K562 (cell line): ENCODE results near the gene YIPF1.

Source experiments
- ATF2 ChIP-seq: sonication (generic); formaldehyde crosslinking; IDR thresholded peaks from 2 replicates; pipeline ENCODE4 v1.8.1; 2022; ENCODE audit warnings: missing genetic modification reagents
- FOXP1 ChIP-seq: sonication (generic); formaldehyde crosslinking; IDR thresholded peaks from 2 replicates; pipeline ENCODE4 v1.8.0; 2022; ENCODE audit warnings: mild to moderate bottlenecking, missing genetic modification reagents
- KLF1 ChIP-seq: fragments of 450-650 bp; IDR thresholded peaks from 2 replicates; pipeline ENCODE4 v1.6.1; 2016; ENCODE audit warnings: missing genetic modification characterization, missing compliant biosample characterization
- PHF8 ChIP-seq: fragments of 200-600 bp; sonication (generic); IDR thresholded peaks from 2 replicates; pipeline ENCODE4 v1.6.1; 2012; ENCODE audit warnings: mixed run types, mild to moderate bottlenecking, inconsistent platforms, low read length, moderate library complexity, borderline replicate concordance
- PTTG1 ChIP-seq: fragments of 450-650 bp; IDR thresholded peaks from 2 replicates; pipeline ENCODE4 v1.6.1; 2016; ENCODE audit warnings: low read depth, mild to moderate bottlenecking, missing genetic modification characterization, missing compliant biosample characterization
- TF ChIP-seq, protein P1 (sequence below): sonication (generic); formaldehyde crosslinking; IDR thresholded peaks from 2 replicates; pipeline ENCODE4 v1.8.1; 2022; ENCODE audit warnings: missing genetic modification reagents
- TF ChIP-seq, protein P2 (sequence below): fragments of 450-650 bp; IDR thresholded peaks from 2 replicates; pipeline ENCODE4 v1.6.1; 2017; ENCODE audit warnings: antibody characterized with exemption, mild to moderate bottlenecking

GRCh38 chr1:53894644-53895043 lies 5.0 kb upstream of the YIPF1 start:
- TF ChIP-seq ATF2 (CRISPR knock-in tag) (no peak), FOXP1 (CRISPR knock-in tag) (no peak), PTTG1 (no peak), PHF8 (no peak), KLF1 (tag) (no peak)
- TF ChIP-seq, protein P1, sequence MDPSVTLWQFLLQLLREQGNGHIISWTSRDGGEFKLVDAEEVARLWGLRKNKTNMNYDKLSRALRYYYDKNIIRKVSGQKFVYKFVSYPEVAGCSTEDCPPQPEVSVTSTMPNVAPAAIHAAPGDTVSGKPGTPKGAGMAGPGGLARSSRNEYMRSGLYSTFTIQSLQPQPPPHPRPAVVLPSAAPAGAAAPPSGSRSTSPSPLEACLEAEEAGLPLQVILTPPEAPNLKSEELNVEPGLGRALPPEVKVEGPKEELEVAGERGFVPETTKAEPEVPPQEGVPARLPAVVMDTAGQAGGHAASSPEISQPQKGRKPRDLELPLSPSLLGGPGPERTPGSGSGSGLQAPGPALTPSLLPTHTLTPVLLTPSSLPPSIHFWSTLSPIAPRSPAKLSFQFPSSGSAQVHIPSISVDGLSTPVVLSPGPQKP: no peak
- TF ChIP-seq, protein P2, sequence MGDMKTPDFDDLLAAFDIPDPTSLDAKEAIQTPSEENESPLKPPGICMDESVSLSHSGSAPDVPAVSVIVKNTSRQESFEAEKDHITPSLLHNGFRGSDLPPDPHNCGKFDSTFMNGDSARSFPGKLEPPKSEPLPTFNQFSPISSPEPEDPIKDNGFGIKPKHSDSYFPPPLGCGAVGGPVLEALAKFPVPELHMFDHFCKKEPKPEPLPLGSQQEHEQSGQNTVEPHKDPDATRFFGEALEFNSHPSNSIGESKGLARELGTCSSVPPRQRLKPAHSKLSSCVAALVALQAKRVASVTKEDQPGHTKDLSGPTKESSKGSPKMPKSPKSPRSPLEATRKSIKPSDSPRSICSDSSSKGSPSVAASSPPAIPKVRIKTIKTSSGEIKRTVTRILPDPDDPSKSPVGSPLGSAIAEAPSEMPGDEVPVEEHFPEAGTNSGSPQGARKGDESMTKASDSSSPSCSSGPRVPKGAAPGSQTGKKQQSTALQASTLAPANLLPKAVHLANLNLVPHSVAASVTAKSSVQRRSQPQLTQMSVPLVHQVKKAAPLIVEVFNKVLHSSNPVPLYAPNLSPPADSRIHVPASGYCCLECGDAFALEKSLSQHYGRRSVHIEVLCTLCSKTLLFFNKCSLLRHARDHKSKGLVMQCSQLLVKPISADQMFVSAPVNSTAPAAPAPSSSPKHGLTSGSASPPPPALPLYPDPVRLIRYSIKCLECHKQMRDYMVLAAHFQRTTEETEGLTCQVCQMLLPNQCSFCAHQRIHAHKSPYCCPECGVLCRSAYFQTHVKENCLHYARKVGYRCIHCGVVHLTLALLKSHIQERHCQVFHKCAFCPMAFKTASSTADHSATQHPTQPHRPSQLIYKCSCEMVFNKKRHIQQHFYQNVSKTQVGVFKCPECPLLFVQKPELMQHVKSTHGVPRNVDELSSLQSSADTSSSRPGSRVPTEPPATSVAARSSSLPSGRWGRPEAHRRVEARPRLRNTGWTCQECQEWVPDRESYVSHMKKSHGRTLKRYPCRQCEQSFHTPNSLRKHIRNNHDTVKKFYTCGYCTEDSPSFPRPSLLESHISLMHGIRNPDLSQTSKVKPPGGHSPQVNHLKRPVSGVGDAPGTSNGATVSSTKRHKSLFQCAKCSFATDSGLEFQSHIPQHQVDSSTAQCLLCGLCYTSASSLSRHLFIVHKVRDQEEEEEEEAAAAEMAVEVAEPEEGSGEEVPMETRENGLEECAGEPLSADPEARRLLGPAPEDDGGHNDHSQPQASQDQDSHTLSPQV: no peak
